Tibial nerve (tissue), 4 donors: ENCODE measurements around the gene PAX1.

ENCODE experiments used
- EP300 ChIP-seq, 2 donors: sonication (generic); formaldehyde crosslinking; IDR thresholded peaks; one replicate each; pipeline ENCODE4 v1.6.1; 2017; ENCODE audit warnings: antibody characterized with exemption in 2 of 2, mild to moderate bottlenecking in 1 of 2
- TF ChIP-seq, protein P1 (sequence below), 5 experiments: fragments of 200-600 bp in 3 of 5; fragments of 450-650 bp in 2 of 5; sonication (generic) in 3 of 5; IDR thresholded peaks; one replicate each; pipeline ENCODE4 v1.5.1; 2016 to 2019; ENCODE audit warnings: antibody characterized with exemption in 5 of 5, mild to moderate bottlenecking in 3 of 5, moderate library complexity in 2 of 5

DNA sequence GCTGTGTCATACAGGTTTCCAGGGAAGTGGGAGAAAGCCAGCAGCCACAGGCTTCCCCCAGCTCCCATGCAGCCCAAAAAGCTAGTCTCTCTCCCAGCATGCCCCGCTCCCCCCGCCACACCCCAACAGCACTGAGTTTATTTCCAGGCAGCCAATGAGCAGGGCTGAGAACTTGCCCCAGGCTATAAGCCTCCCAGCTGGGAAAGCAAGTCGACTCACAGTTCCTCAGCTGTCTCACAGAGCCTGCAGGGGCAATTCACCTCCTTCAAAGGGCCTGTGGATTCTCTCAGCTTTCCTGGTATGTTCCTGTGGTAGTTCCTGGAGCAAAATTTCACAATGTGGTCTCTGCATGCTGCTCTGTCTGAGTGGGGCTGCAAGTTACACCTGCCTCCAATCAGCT, 34.2 kb downstream of the PAX1 start:
- TF ChIP-seq, protein P1, sequence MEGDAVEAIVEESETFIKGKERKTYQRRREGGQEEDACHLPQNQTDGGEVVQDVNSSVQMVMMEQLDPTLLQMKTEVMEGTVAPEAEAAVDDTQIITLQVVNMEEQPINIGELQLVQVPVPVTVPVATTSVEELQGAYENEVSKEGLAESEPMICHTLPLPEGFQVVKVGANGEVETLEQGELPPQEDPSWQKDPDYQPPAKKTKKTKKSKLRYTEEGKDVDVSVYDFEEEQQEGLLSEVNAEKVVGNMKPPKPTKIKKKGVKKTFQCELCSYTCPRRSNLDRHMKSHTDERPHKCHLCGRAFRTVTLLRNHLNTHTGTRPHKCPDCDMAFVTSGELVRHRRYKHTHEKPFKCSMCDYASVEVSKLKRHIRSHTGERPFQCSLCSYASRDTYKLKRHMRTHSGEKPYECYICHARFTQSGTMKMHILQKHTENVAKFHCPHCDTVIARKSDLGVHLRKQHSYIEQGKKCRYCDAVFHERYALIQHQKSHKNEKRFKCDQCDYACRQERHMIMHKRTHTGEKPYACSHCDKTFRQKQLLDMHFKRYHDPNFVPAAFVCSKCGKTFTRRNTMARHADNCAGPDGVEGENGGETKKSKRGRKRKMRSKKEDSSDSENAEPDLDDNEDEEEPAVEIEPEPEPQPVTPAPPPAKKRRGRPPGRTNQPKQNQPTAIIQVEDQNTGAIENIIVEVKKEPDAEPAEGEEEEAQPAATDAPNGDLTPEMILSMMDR (IDR thresholded peaks at IDR 0.05), result no peak
- no peak for TF ChIP-seq EP300 (IDR thresholded peaks at IDR 0.05)
